GM12872 (cell line): ENCODE data around the gene PGAP2.

Source experiments
- TF ChIP-seq, protein P1 (sequence below): IDR thresholded peaks from 3 replicates; pipeline ENCODE4 v1.5.1; 2011; ENCODE audit warnings: low read depth, mild to moderate bottlenecking, low read length, moderate library complexity; ENCODE audit not compliant: insufficient read depth

PGAP2 gene

DNA sequence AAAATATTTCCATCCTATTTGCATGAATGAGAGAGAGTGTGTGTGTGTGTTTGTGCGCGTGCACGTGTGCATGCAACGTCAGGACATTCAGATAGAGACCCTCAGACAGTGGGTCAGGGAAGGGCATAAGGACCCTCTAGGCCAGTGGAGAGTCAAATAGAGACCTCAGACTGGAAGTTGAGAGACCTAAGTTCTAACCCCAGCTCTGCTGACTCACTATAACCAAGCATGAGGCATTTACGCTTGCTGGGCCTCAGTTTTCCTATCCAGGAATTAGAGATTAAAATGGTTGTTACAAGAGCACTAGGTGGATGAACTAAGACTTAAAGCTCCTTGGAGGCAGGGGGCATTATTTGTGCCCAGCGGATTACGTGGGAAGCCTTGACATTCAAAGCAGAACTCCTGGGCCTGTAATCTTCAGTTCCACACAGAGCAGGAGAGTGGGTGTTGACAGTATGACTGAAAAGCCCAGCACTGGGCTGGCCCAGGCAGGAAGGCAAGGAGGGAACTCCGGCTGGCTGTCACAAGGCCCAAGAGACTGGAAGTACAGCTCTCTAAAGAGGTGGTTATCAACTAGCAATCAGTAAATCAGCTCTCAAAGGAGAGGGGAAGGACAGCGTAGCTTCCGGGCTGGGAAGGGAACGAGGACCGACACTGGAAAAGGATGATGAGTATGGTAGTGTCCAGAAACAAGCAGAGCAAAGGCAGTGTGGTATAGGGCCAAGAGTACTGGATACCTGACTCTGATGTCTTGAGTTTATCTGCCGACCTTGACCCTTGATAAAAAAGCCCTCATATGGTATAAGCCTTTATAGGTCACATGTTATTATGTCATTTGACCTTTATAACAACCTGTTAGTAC, 23.2 kb downstream of the PGAP2 start:
- TF ChIP-seq, protein P1, sequence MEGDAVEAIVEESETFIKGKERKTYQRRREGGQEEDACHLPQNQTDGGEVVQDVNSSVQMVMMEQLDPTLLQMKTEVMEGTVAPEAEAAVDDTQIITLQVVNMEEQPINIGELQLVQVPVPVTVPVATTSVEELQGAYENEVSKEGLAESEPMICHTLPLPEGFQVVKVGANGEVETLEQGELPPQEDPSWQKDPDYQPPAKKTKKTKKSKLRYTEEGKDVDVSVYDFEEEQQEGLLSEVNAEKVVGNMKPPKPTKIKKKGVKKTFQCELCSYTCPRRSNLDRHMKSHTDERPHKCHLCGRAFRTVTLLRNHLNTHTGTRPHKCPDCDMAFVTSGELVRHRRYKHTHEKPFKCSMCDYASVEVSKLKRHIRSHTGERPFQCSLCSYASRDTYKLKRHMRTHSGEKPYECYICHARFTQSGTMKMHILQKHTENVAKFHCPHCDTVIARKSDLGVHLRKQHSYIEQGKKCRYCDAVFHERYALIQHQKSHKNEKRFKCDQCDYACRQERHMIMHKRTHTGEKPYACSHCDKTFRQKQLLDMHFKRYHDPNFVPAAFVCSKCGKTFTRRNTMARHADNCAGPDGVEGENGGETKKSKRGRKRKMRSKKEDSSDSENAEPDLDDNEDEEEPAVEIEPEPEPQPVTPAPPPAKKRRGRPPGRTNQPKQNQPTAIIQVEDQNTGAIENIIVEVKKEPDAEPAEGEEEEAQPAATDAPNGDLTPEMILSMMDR, result no peak

DNA sequence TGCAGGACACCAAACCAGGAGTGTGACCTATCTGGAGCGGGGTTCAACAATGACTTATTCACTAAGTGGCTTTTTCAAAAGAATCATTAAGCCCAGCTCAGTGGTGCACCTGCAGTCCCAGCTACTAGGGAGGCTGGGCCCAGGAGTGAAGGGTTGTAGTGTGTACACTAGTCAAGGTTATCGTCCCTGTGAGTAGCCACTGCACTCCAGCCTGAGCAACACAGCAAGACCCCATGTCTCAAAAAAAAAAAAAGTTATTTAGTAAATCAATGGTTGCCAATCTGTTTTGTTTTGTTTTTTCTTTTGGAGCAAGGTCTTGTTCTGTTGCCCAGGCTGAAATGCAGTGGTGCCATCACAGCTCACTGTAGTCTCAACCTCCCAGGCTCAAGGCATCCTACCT, 24.5 kb downstream of the PGAP2 start:
- TF ChIP-seq, protein P1, result no peak

DNA sequence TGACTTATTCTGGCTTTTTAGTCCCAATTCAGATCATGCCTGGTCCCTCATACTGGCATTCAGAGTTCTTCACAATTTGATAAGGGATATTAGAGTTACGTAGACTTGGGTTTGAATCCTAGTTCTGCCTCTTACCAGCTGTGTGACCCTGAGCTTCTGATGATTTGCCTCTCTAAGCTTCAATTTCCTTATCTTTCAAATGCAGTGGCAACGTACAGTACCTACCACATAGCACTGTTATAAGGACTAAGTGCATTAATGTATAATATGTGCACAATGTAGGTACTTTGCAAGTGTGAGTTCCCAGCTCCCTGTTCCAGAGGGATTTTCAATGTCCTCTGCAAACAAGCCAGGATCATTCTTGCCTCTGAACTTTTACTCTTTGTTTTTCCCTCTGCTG, 25.1 kb downstream of the PGAP2 start:
- TF ChIP-seq, protein P1, result no peak

DNA sequence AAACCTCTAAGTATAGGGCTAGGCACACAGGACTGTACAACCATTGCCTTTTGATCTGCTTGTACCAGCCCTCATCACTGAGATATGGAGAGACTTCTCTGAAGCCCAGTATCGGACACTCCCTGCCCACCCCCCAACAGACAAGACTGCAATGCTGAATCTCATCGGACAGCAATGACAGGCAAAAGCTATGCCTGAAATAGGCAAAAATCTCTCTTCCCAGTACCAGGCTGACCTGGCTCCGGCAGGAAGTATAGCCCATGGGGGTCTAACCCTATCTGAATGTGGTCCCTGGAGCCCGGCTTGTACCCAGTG, 25.9 kb downstream of the PGAP2 start:
- TF ChIP-seq, protein P1, result no peak

DNA sequence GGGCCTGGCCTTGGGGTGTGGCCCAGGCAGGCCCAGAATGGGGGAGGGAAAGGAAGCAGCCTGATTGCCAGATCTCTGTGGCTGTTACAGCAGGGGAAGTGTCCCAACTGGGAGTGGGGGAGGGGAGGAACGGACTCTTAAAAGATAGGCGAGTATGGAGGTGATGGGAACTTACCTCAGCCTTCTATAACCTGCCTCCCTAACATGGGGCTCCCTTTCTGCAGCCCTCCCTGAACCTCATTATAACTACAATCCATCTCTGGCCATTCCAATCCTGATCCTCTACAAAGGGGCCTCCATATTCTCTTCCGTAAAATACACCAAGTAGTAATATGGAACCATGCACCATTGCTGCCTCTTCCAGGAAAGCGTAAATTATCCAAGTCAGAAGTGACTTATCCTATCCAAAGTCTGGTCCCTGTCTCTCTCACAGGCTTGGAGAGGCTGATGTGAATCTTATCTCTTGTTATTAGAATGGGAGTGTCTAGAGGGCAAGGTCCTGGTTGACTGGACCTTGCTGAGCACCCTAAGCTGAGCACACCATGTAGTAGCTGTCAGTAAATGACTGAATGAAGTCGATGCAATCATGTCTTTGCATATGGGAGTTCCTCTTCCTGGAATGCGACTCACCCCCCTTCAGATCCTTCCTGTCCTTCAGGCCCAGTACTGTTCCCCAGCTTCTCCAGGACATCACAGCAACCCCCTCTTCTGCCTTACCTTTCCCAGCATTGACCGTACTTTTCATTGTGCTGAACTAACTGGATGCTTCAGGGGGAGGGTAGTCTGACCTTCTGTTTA, 26.5 kb downstream of the PGAP2 start:
- TF ChIP-seq, protein P1, result no peak

DNA sequence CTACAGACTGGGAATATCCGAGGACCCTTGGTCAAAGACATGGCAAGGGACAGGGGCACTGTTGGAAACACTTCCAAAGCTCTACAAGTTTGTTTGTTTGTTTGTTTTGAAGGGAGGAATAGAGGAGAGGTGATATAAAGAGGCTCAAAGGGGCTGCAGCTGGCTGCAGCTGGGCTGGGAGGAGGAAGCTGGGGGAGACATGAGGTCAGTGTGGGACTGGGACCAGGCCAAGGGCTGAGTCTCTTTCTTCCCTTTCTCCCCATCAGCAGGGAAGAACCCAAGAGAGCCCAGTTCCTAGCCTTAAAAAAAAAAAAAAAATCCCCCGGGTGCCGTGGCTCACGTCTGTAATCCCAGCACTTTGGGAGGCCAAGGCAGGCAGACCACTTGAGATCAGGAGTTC, 27.4 kb downstream of the PGAP2 start:
- TF ChIP-seq, protein P1, result no peak

DNA sequence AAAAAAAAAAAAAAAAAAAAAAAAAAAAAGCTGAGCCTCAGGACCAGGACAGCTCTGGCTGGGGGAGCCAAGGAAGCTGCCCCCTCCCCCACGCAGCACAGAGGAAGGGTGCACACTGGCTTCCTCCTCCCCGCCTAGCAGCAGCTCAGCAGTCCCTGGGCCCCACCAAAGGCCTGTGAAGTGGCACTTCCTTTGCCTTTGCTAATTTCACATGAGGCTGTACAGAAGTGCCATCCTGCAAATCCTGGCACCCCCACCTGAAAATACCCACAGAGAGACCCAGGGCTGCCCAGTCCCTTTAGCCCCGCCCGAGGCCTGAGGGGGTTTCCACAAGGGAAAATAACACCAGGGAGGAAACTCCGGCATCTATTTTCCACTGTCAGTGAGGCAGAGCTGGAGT, 28.5 kb downstream of the PGAP2 start:
- TF ChIP-seq, protein P1, result no peak
